HFFc6 (cell line): ENCODE data around the gene SGIP1. TPM values are rescaled to one million over a fixed set of nuclear protein-coding genes. Genes with fewer than 3 reads are reported as not detected.
"Not testable (repeated sequence)": the region's sequence is repeated elsewhere in the genome, so short reads cannot be mapped to it uniquely, and the experiment has no call there.

ENCODE experiments used
- DNase-seq: peaks from one replicate; pipeline ENCODE4 v3.0.0-alpha.2; 2018
- H3K27ac Mint-ChIP-seq: 2 replicates; pipeline ENCODE4 v1.8.0; 2020; ENCODE audit warnings: mild to moderate bottlenecking, mixed read lengths
- H3K27me3 Mint-ChIP-seq: 2 replicates; pipeline ENCODE4 v1.8.0; 2021; ENCODE audit warnings: mild to moderate bottlenecking, moderate library complexity, mixed read lengths; ENCODE audit not compliant: insufficient read depth
- H3K36me3 Mint-ChIP-seq: 2 replicates; pipeline ENCODE4 v1.8.0; 2021; ENCODE audit warnings: low read depth, mixed read lengths
- H3K4me1 Mint-ChIP-seq: 2 replicates; pipeline ENCODE4 v1.8.0; 2020; ENCODE audit warnings: low read depth, mixed read lengths
- H3K4me3 Mint-ChIP-seq: 2 replicates; pipeline ENCODE4 v1.8.0; 2020; ENCODE audit warnings: mild to moderate bottlenecking, moderate library complexity, mixed read lengths
- H3K9me3 Mint-ChIP-seq: 2 replicates; pipeline ENCODE4 v1.8.0; 2020; ENCODE audit warnings: mild to moderate bottlenecking, mixed read lengths
- CTCF ChIP-seq: fragments of 200-600 bp; sonication (generic); IDR thresholded peaks from 2 replicates; pipeline ENCODE4 v1.5.0; 2021; ENCODE audit warnings: antibody characterized with exemption, mild to moderate bottlenecking
- microRNA-seq: library from miRNA; unstranded; fragments of <30 nt; microRNA quantifications from one replicate; pipeline ENCODE4, GENCODE V29; 2019
- total RNA-seq, 6 experiments: library from RNA; stranded (reverse); fragmentation: NEBNext Ultra II Directional; extraction: Animal tissue kit (Norgen Biotek cat#: 25700); gene quantifications; 2 replicates in 1 of 6; 3 replicates in 5 of 6; pipeline ENCODE4 v1.2.3, GENCODE V29; 2021

The SGIP1 gene
- total RNA-seq, 6 experiments from 2014 or later, result 53.3 to 72.0 (median 57.9) TPM

GRCh38 chr1:66791621-66792610 is 258.0 kb downstream of the SGIP1 start:
- no peak overlapping the region for H3K4me3 Mint-ChIP-seq
- no peak overlapping the region for H3K27ac Mint-ChIP-seq
- no peaks in the 10 kb centered on the region for H3K36me3 Mint-ChIP-seq
- peaks cover 7% of the 10 kb centered on the region; the same call in 1 of the 2 replicates for H3K4me1 Mint-ChIP-seq
- no peak for DNase-seq
- no peaks in the 10 kb centered on the region; the same call in none of the 2 replicates for H3K27me3 Mint-ChIP-seq
- TF ChIP-seq CTCF, result no peak
- H3K9me3 Mint-ChIP-seq, result no peaks in the 10 kb centered on the region

DNA sequence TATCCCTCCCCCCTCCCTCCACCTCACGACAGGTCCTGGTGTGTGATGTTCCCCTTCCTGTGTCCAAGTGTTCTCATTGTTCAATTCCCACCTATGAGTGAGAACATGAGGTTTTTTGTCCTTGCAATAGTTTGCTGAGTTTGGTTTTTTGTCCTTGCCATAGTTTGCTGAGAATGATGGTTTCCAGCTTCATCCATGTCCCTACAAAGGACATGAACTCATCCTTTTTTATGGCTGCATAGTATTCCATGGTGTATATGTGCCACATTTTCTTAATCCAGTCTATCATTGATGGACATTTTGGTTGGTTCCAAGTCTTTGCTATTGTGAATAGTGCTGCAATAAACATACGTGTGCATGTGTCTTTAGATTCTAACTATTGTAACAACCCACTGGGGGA is 261.9 kb downstream of the SGIP1 start:
- not testable (repeated sequence) for H3K27me3 Mint-ChIP-seq, H3K9me3 Mint-ChIP-seq, DNase-seq, H3K27ac Mint-ChIP-seq, H3K36me3 Mint-ChIP-seq, H3K4me1 Mint-ChIP-seq, H3K4me3 Mint-ChIP-seq

Small RNA genes lying within 50 kb of the gene (microRNA-seq; reads per million reads assigned to microRNA genes)
- 59.5 reads per million, percentile 43 among the genes with 10 or more reads in this experiment for gene MIR3117

Other genes with a start within 250 kb of the SGIP1 start
- 1 to 10 TPM in 4 of 6 experiments, under 1 TPM in 2; 0.69 to 2.4 (median 1.8) TPM for gene DYNLT5, start 218.3 kb downstream of the SGIP1 start, total RNA-seq